Measurements from ENCODE around the gene TMIGD2.

The TMIGD2 gene

GRCh38 chr19:4343370-4344307 lies 41.5 kb upstream of the TMIGD2 start, which contains the start of gene MPND:
MPND (plus strand) TSS chr19:4343562; CDS start chr19:4343594, 32 bp downstream.
- peak within 1 kb of the TSS; percentile 91 for H3K27ac ChIP-seq
- ChIA-PET CTCF (interaction anchor here (0.6 to 1.5 kb wide), 3 partner anchors 9 to 97 kb away, joined by 3 to 10 read pairs (median 4); partner anchors contain the start of gene YJU2), POLR2A (ENCODE audit: low non-redundant PET) (interaction anchor here (1.2 kb wide), 1 partner anchor 10 kb away, joined by 4 read pairs; no protein-coding TSS in a partner anchor)
- peak; percentile 76 for DNase-seq (ENCODE audit: low spot score)
- TF ChIP-seq, protein P1, sequence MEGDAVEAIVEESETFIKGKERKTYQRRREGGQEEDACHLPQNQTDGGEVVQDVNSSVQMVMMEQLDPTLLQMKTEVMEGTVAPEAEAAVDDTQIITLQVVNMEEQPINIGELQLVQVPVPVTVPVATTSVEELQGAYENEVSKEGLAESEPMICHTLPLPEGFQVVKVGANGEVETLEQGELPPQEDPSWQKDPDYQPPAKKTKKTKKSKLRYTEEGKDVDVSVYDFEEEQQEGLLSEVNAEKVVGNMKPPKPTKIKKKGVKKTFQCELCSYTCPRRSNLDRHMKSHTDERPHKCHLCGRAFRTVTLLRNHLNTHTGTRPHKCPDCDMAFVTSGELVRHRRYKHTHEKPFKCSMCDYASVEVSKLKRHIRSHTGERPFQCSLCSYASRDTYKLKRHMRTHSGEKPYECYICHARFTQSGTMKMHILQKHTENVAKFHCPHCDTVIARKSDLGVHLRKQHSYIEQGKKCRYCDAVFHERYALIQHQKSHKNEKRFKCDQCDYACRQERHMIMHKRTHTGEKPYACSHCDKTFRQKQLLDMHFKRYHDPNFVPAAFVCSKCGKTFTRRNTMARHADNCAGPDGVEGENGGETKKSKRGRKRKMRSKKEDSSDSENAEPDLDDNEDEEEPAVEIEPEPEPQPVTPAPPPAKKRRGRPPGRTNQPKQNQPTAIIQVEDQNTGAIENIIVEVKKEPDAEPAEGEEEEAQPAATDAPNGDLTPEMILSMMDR (conservative IDR thresholded peaks at IDR 0.05; ENCODE audit: low read depth) = no peak

DNA sequence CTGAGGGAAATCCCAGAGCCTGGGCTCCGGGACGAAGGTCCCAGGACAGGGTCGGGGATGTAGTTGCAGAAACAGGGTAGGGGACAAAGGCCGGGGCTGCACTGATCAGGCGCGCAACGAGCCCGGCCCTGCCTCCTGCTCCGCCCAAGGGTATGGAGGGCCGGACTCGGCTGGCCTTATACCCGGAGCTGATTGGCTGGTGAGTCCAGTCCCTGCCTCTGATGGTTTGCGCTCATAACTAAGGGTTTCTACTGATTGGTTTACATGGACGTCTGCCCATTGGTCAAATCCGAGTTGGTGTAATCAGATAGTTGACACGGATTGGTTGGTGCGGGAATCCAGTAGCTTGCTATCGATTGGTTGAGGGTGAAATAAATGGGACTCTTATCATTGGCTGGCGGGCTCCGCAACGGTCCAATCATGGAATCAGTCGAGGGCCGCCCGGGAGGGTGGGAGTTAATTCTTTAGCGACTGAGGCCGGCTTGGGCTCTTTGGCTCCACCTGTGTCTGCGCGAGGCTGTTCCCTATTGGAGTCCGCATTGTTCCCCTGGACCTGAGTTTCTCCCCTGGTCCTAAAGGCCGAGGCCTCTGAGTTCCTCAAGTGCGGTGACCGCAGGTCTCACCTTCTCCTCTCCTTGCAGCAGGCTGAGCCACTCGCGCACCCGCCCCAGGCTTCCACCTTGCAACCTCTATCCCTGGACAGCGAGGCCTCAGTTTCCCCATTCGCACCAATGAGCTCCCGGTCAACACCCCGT lies 40.6 kb upstream of the TMIGD2 start:
- ChIA-PET POLR2A (ENCODE audit: low non-redundant PET) (interaction anchor here (0.6 to 1.2 kb wide), 4 partner anchors 11 to 110 kb away, joined by 3 to 5 read pairs (median 4); no protein-coding TSS in a partner anchor), CTCF (interaction anchor here (0.6 to 2.3 kb wide), 7 partner anchors 10 to 789 kb away, joined by 3 to 7 read pairs (median 3); partner anchors contain the start of gene YJU2)
- TF ChIP-seq, protein P1 (conservative IDR thresholded peaks at IDR 0.05; ENCODE audit: low read depth) = no peak

DNA sequence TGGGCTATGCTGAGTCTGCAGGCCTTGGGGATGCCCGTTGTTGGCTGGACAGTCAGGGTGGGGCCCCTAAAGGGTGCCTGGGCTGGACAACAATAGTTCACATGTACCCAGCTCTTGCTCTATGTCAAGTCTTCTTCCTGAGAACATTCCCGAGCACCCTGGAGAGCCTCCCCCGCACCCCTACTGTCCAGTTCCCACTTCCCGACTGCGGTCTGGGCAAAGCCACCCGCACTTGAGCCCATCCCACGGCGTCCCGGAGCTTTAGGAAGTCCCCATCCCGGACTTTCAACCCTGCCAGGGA lies 40.1 kb upstream of the TMIGD2 start:
- TF ChIP-seq, protein P1 (conservative IDR thresholded peaks at IDR 0.05; ENCODE audit: low read depth) = no peak
- no peak for DNase-seq (ENCODE audit: low spot score)
- H3K27ac ChIP-seq = peak overlapping the region; percentile 91
- CTCF ChIA-PET = interaction anchor here (0.6 to 2.3 kb wide), 5 partner anchors 10 to 789 kb away, joined by 3 to 7 read pairs (median 4); partner anchors contain the start of gene YJU2
- POLR2A ChIA-PET (ENCODE audit: low non-redundant PET) = interaction anchor here (0.6 to 1.2 kb wide), 3 partner anchors 12 to 37 kb away, joined by 3 to 5 read pairs (median 4); no protein-coding TSS in a partner anchor

More for the DNA sequence above, 40.6 kb upstream of the TMIGD2 start:
- peak; percentile 99 for DNase-seq (ENCODE audit: low spot score)
- H3K27ac ChIP-seq = peak overlapping the region; percentile 91

- POLR2A ChIA-PET (ENCODE audit: low non-redundant PET) = interaction anchor here (0.6 kb wide), 1 partner anchor 28 kb away, joined by 4 read pairs; no protein-coding TSS in a partner anchor
- CTCF ChIA-PET = interaction anchor here (0.6 to 1.3 kb wide), 2 partner anchors 71 to 298 kb away, joined by 3 to 12 read pairs; no protein-coding TSS in a partner anchor
- TF ChIP-seq, protein P1 (conservative IDR thresholded peaks at IDR 0.05; ENCODE audit: low read depth) = no peak
- peak; percentile 78 for DNase-seq (ENCODE audit: low spot score)
- peak within 1 kb of the TSS; percentile 82 for H3K27ac ChIP-seq
Measured at GRCh38 chr19:4338441-4339355, 36.5 kb upstream of the TMIGD2 start, which contains the start of gene STAP2. STAP2 (minus strand) TSS chr19:4338827; CDS start chr19:4338753, 74 bp downstream.

- ChIA-PET CTCF (interaction anchor here (0.6 to 1.3 kb wide), 2 partner anchors 71 to 298 kb away, joined by 3 to 12 read pairs; no protein-coding TSS in a partner anchor), POLR2A (ENCODE audit: low non-redundant PET) (no interaction called here)
- DNase-seq (ENCODE audit: low spot score) = no peak
- peak overlapping the region; percentile 82 for H3K27ac ChIP-seq
- TF ChIP-seq, protein P1 (conservative IDR thresholded peaks at IDR 0.05; ENCODE audit: low read depth) = no peak
Measured at GRCh38 chr19:4337906-4338440, 35.8 kb upstream of the TMIGD2 start.
